COLO668 (cell line): ENCODE measurements around the gene TCEA2.
"Not testable (repeated sequence)": the region's sequence is repeated elsewhere in the genome, so short reads cannot be mapped to it uniquely, and the experiment has no call there.

Source experiments
- DNase-seq: peaks from one replicate; lab custom pipeline; 2025; ENCODE audit not compliant: unreplicated experiment; lab: John Stamatoyannopoulos, UW

The TCEA2 gene

GRCh38 chr20:64106435-64106961 is 43.5 kb downstream of the TCEA2 start:
- no peak for DNase-seq

GRCh38 chr20:64106981-64107735 is 44.2 kb downstream of the TCEA2 start, which contains the start of gene NPBWR2:
TSS of gene NPBWR2 (minus strand) at chr20:64107565. CDS start at chr20:64106831, 734 bp downstream.
- no peak for DNase-seq

- no peak for DNase-seq
Observed at GRCh38 chr20:64107736-64108457, 44.9 kb downstream of the TCEA2 start.

- no peak for DNase-seq
Observed at GRCh38 chr20:64108731-64109681, 46.0 kb downstream of the TCEA2 start.

- DNase-seq, result no peak
Observed at GRCh38 chr20:64109831-64110391, 46.9 kb downstream of the TCEA2 start.

- peak; percentile 46 for DNase-seq
Observed at GRCh38 chr20:64110411-64111068, 47.5 kb downstream of the TCEA2 start.

- DNase-seq, result no peak
Observed at GRCh38 chr20:64111841-64112641, 49.0 kb downstream of the TCEA2 start.

GRCh38 chr20:64112691-64113443 is 49.9 kb downstream of the TCEA2 start:
- DNase-seq, result no peak

- DNase-seq, result no peak
Observed at GRCh38 chr20:64113444-64113775, 50.4 kb downstream of the TCEA2 start.

GRCh38 chr20:64113796-64114355 is 50.9 kb downstream of the TCEA2 start:
- no peak for DNase-seq

GRCh38 chr20:64114356-64114971 is 51.5 kb downstream of the TCEA2 start:
- no peak for DNase-seq

GRCh38 chr20:64115171-64115911 is 52.3 kb downstream of the TCEA2 start:
- DNase-seq, result no peak

- DNase-seq, result no peak
Observed at GRCh38 chr20:64116016-64116415, 53.0 kb downstream of the TCEA2 start.

GRCh38 chr20:64116541-64117431 is 53.8 kb downstream of the TCEA2 start:
- no peak for DNase-seq

- DNase-seq, result not testable (repeated sequence)
Observed at GRCh38 chr20:64117432-64117777, 54.4 kb downstream of the TCEA2 start.

- no peak for DNase-seq
Observed at GRCh38 chr20:64119301-64119680, 56.3 kb downstream of the TCEA2 start.
